HG03520 (cell line): ENCODE results near the gene LYVE1.

Source experiments
- ATAC-seq: cut with Tn5 transposase; IDR thresholded peaks from one replicate; pipeline ENCODE4 v1.9.1; 2021; ENCODE audit warnings: mild to moderate bottlenecking, moderate library complexity; ENCODE audit not compliant: unreplicated experiment

Gene LYVE1

DNA sequence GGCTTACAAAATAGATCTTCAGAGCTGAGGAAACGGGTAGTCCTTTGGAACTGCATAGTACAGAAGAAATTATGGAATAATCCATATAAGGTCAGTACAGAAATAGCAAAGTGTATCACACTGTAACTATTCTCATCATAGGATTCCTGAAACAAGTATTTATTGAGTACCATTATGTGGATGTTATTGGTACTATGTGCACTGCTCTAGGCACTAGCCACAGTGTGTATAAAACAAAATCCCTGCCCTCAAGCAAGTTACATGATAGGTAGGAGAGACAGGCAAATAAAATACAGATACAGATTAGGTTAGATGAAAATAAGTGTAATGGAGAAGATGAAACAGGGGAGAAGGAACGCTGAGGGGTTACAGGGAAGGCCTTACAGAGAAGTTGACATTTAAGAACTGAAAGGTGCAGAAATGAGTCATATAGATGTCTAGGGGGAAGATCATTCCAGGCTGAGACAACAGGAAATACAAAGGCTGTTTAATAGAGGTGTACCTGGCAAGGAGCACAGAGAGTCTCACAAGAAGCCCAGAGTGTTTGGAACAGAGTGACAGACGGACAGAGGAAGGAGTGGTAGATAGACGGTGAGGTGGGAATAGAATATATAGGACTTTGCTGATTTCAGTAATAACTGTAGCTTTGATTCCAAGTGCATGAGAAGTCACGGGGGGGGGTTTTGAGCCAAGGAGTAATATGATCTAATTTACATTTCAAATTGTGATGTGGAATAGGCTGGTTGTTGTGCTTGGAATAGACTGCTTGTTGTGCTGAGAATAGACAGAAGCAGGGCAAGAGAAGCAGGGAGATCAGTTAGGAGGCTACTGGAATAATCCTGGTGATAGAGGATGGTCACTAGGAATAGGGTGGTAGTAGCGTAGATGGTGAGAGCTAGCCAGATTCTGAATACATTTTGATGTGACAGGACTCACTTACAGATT, 41.2 kb downstream of the LYVE1 start:
- no peak for ATAC-seq

DNA sequence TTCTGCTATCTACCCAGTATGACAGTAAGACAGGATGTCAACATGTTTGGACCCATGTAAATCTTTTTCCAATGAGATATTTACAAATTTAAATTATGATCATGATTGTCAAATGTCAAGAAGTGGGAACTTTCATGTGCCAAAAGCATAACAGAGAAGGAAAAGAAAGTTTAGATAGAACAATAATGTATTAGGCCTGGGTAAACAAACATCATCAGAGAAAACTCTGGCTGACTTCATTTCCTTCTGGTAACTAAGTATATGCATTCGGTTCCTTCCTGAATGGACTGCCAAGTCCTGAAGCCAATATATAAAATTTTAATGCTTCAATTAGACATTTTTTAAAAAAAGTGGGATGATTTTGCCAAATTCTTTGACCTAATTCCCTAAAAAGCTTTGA, 44.0 kb downstream of the LYVE1 start:
- no peak for ATAC-seq

DNA sequence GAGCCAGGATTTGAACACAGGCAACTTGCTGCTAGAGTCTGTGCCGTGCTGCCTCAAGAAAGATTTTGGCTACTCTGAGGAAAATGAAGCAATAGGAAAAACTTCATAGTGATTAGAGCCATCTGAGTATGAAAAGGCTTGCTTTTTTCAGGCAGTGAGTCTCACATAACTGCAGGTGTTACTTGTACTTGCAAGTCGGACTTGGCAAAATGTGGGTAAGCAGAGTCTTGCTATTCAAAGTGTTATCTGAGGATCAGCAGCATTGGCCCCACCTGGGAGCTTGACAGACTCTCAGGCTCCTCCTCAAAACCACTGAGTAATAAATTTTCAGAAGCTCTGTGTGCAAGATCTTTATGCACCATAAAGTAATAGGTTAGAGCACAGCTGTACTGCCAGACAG, 45.5 kb downstream of the LYVE1 start:
- ATAC-seq: no peak

DNA sequence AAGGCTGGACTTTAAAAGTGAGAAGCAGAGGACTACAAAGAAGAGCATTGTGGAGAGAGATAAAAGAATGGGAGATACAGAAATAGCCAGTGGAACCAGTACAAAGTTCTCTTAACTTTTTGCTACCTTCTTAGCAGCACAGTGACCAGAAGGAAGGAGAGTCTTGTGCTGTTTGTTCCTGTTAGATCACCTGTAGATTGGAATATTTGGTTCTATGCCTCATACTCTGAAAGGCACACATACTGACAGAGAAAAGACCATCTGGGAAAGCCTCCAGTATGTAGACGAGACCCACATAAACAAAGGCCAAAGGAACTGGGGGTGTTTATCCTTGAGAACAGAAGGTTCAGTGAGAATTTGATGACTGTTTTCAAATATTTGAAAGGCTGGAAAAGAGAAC, 46.2 kb downstream of the LYVE1 start:
- no peak for ATAC-seq

DNA sequence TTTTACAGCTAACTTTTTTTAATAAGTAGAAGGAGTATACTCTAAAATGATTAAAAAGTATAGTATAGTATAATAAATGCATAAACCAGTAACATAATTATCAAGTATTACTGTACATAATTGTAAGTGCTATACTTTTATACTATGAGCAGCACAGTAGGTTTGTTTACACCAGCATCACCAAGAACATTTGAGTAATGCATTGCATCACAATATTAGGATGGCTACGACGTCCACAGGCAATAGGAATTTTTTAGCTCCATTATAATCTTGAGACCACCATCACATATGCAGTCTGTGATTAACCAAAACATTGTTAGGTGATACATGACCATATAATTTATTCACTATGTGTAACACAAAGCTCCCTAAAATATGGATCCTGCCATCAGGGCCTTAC, 47.9 kb downstream of the LYVE1 start:
- no peak for ATAC-seq

DNA sequence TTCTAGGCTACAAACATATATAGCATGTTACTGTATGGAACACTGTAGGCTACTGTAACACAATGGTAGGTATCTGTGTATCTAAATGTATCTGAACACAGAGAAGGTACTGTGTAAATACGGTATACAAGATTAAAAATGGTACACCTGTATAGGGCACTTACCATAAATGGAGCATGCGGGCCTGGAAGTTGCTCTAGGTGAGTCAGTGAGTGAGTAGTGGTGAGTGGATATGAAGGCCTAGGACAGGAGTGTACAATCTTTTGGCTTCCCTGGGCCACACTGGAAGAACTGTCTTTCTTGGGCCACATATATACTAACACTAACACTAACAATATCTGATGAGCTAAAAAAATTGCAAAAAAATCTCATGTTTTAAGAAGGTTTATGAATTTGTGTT, 48.8 kb downstream of the LYVE1 start:
- no peak for ATAC-seq

DNA sequence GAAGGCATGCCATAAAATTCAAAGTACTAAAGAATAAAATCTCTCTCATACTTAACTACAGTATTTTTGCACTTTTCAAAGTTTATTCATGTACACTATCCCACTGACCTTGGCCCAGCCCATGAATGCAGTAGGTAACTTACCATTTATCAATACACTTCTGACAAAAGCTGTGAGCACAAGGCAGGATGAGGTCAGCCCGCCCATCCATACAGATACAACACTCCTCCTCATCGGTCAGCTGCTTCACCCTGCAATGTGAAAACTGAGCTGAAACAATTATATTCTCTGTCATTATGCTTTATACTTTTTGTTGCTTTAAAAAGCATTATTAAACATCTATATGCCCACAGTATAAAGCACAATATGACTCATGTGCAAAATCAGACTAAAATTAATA, 49.6 kb downstream of the LYVE1 start:
- no peak for ATAC-seq

DNA sequence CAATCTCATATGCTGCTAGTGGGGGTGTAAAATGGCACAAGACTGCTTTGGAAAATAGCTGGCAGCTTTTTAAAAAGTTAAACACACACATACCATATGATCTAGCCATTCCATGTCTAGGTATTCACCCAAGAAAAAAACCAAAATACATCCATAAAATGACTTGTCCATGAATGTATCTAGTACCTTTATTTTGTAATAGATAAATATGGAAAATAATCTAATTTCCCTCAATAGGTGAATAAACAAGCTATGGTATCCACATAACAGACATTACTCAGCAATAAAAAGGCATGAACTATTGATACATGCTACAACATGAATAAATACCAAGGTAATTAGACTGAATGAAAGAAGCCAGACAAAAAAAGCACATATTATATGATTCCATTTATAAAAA, 50.3 kb downstream of the LYVE1 start:
- no peak for ATAC-seq

DNA sequence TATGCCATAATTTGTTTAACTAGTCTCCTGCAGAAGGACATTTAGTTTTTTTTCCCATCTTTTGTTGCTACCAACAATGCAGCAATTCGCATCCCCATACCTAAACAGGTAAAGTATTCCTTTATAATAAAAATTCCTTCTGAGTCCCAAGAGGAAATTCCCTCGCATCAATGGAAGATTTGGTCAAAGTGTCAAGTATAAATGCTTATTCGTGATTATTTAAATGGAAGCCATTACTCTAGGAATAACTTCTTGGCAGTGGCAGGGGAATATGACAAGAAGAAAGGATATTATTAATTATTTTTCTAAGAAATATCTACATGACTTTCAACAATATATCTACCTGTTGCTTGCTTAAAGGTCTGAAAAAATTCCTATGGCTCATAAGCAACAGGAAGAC, 53.0 kb downstream of the LYVE1 start:
- no peak for ATAC-seq

DNA sequence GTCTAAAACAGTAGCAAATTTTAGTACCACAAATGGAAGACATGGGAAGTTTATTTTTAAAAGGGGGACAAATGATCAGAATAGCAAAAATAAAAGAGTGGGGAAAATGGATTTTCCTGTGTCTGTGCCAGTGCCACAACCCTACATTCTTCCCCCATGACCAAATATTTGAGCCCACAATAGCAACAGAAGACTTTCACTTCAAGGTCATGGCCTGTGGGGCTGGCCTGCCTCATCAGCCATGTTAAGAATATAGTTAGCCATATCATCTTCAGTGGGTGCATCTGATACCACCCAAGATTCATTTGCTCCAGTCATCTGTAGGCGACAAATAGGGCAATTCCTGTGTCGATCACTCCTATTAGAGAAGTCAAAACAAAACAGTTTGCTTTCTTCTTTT, 53.8 kb downstream of the LYVE1 start:
- ATAC-seq: no peak

DNA sequence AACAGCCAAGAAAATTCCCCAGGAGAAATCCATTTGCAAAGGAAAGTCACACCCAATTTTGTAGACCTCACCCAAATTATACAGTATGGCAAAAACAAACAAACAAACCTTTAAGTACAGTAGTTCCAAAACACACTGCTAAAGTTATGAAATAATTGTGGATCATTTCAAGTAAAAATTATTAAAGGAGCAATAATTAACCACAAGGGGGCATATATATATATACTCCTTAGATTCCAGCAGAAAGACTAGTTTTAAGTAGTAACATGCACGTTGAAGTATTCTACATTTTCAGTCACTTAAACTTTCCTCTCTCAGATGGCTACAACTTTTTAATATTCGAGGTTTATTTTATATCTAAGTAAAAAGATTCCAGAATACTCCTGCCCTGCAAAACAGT, 54.3 kb downstream of the LYVE1 start:
- ATAC-seq: no peak

DNA sequence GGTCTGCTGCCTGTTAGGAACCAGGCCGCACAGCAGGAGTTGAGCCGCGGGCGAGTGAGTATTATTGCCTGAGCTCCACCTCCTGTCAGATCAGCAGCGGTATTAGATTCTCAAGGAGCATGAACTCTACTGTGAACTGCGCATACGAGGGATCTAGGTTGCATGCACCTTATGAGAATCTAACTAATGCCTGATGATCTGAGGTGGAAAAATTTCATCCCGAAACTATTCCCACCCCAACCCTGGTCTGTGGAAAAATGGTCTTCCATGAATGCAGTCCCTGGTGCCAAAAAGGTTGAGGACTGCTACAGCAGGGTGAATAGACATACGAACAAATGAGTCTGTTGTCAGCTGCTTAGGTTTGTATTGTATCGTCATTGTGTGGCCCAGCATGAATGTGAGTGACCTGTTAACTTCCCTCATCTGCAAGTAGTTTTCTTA, 57.3 kb downstream of the LYVE1 start:
- ATAC-seq: no peak
